ENCODE measurements around the gene ANKRD63. TPM values are rescaled to one million over a fixed set of nuclear protein-coding genes. Genes with fewer than 3 reads are reported as not detected.

ANKRD63 gene
- total and polyA plus RNA-seq, 9 of the 15 experiments (the other 6 are each of a cell fraction or from before 2014, with no cell fraction given): 1.3 to 2.0 (median 1.8) TPM; not detected in 6

DNA sequence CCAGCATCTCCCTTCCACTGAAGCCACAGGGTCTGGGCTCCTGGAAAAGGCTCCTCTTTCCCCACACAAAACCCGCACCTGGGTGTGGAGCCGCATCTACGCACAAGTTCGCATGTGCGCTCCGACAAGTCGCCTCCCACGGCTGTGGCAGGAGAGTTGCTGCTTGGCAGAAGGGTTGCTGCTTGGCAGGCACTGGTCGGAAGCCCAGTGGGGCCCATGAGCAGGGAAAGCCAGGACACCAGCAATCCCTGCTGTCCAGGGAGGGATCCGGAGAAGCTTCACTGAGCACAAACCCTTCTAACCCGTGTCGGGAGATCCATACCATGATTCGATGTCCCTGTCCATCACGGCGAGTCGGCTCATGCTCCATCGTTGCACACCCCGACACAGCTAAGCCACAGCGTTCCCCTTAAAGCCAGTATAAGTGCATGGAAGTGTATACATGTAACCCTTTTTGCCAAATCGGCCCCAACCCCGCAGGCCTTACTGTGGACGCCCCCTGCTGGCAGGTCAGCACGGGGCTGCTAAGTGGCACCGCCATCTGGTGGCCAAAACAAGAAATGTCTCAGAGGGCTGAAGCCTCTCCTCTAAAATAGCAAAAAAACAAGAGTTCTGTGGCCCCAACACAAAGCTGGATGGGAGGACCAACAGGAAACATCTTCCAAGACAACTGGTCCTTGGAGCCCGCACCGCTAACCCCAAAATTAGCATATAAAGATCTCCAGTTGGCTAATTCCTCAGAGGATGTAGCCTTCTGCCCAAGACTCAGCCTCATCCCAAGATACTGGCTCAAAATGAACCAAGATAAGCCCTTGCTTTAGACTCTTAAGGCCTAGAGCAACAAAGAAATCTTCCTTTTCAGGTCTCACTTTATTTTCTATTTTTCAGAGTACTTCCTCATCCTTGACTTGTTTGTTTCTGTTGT lies 8.3 kb downstream of the ANKRD63 start (continued):
- TF ChIP-seq MAZ (CRISPR knock-in tag; conservative IDR thresholded peaks at IDR 0.05 in 1 of 2, IDR thresholded peaks at IDR 0.05 in 1 of 2): peak; percentile 18 to 89; a peak in 2 of 4 replicates
- no peak for TF ChIP-seq ARNT (IDR thresholded peaks at IDR 0.05)
- TF ChIP-seq, protein P1, sequence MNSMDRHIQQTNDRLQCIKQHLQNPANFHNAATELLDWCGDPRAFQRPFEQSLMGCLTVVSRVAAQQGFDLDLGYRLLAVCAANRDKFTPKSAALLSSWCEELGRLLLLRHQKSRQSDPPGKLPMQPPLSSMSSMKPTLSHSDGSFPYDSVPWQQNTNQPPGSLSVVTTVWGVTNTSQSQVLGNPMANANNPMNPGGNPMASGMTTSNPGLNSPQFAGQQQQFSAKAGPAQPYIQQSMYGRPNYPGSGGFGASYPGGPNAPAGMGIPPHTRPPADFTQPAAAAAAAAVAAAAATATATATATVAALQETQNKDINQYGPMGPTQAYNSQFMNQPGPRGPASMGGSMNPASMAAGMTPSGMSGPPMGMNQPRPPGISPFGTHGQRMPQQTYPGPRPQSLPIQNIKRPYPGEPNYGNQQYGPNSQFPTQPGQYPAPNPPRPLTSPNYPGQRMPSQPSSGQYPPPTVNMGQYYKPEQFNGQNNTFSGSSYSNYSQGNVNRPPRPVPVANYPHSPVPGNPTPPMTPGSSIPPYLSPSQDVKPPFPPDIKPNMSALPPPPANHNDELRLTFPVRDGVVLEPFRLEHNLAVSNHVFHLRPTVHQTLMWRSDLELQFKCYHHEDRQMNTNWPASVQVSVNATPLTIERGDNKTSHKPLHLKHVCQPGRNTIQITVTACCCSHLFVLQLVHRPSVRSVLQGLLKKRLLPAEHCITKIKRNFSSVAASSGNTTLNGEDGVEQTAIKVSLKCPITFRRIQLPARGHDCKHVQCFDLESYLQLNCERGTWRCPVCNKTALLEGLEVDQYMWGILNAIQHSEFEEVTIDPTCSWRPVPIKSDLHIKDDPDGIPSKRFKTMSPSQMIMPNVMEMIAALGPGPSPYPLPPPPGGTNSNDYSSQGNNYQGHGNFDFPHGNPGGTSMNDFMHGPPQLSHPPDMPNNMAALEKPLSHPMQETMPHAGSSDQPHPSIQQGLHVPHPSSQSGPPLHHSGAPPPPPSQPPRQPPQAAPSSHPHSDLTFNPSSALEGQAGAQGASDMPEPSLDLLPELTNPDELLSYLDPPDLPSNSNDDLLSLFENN (IDR thresholded peaks at IDR 0.05; ENCODE audit: low read depth in 2 of 2, low read length in 2 of 2): 0 out of 4 replicates have a peak, but pooled peaks of 1 of the 2 experiments have one; percentile 38
- TF ChIP-seq, protein P2, sequence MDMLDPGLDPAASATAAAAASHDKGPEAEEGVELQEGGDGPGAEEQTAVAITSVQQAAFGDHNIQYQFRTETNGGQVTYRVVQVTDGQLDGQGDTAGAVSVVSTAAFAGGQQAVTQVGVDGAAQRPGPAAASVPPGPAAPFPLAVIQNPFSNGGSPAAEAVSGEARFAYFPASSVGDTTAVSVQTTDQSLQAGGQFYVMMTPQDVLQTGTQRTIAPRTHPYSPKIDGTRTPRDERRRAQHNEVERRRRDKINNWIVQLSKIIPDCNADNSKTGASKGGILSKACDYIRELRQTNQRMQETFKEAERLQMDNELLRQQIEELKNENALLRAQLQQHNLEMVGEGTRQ (CRISPR knock-in tag; IDR thresholded peaks at IDR 0.05): no peak
- TF ChIP-seq NEUROD1 (IDR thresholded peaks at IDR 0.05; ENCODE audit: borderline replicate concordance, low read depth, low read length, partially characterized antibody): peak; percentile 40
- TF ChIP-seq MTA3 (IDR thresholded peaks at IDR 0.05; ENCODE audit: borderline replicate concordance): peak; percentile 24; the same call in 1 of the 2 replicates
- TF ChIP-seq, protein P3, sequence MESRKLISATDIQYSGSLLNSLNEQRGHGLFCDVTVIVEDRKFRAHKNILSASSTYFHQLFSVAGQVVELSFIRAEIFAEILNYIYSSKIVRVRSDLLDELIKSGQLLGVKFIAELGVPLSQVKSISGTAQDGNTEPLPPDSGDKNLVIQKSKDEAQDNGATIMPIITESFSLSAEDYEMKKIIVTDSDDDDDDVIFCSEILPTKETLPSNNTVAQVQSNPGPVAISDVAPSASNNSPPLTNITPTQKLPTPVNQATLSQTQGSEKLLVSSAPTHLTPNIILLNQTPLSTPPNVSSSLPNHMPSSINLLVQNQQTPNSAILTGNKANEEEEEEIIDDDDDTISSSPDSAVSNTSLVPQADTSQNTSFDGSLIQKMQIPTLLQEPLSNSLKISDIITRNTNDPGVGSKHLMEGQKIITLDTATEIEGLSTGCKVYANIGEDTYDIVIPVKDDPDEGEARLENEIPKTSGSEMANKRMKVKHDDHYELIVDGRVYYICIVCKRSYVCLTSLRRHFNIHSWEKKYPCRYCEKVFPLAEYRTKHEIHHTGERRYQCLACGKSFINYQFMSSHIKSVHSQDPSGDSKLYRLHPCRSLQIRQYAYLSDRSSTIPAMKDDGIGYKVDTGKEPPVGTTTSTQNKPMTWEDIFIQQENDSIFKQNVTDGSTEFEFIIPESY (CRISPR knock-in tag; IDR thresholded peaks at IDR 0.05): peak; percentile 86
- TF ChIP-seq ZNF232 (CRISPR knock-in tag; IDR thresholded peaks at IDR 0.05): no peak
- peak; percentile 79 for TF ChIP-seq KLF16 (IDR thresholded peaks at IDR 0.05)
- TF ChIP-seq CBX3 (IDR thresholded peaks at IDR 0.05; ENCODE audit: borderline replicate concordance in 1 of 2, low read length in 2 of 2): peak in 1 of 2 experiments; percentile 59; a peak in 1 of 3 replicates
- no peak for TF ChIP-seq ARHGAP35 (IDR thresholded peaks at IDR 0.05; ENCODE audit: partially characterized antibody)
- TF ChIP-seq ZNF77 (CRISPR knock-in tag; IDR thresholded peaks at IDR 0.05): no peak
- peak; percentile 19; the same call in 1 of the 2 replicates for TF ChIP-seq ESRRA (IDR thresholded peaks at IDR 0.05; ENCODE audit: borderline replicate concordance, low read depth)
- TF ChIP-seq ZNF24 (IDR thresholded peaks at IDR 0.05): peak; percentile 27; the same call in 1 of the 2 replicates
- 0 out of 4 replicates have a peak, but pooled peaks of 1 of the 2 experiments have one; percentile 12 for TF ChIP-seq FOXK2 (conservative IDR thresholded peaks at IDR 0.05 in 1 of 2, IDR thresholded peaks at IDR 0.05 in 1 of 2; ENCODE audit: low read depth in 2 of 2)
- TF ChIP-seq HDAC2 (IDR thresholded peaks at IDR 0.05): no peak
- peak; percentile 23 for TF ChIP-seq TAF1 (IDR thresholded peaks at IDR 0.05; ENCODE audit: control insufficient read depth, extremely low read depth, insufficient read depth, low read length, severe bottlenecking)
- TF ChIP-seq ARID2 (IDR thresholded peaks at IDR 0.05): peak; percentile 96
- TF ChIP-seq, protein P4, sequence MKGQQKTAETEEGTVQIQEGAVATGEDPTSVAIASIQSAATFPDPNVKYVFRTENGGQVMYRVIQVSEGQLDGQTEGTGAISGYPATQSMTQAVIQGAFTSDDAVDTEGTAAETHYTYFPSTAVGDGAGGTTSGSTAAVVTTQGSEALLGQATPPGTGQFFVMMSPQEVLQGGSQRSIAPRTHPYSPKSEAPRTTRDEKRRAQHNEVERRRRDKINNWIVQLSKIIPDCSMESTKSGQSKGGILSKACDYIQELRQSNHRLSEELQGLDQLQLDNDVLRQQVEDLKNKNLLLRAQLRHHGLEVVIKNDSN (CRISPR knock-in tag; IDR thresholded peaks at IDR 0.05): no peak
- TF ChIP-seq NCOA6 (IDR thresholded peaks at IDR 0.05): no peak

Data from K562 (cell line).